Cardiac septum (tissue), 1 donor: ENCODE data around the gene CCNL2. TPM values are rescaled to one million over a fixed set of nuclear protein-coding genes. Genes with fewer than 3 reads are reported as not detected.
"Not testable (repeated sequence)": the region's sequence is repeated elsewhere in the genome, so short reads cannot be mapped to it uniquely, and the experiment has no call there.

Experiments
- DNase-seq: peaks from one replicate; pipeline ENCODE4 v3.0.0-alpha.2; 2020; ENCODE audit warnings: low spot score
- intact Hi-C: fragments of 100-400 bp; cut with DNase I; formaldehyde crosslinking; loops from one replicate; pipeline ENCODE4 v1.14.0; 2022
- total RNA-seq: library from RNA; stranded (reverse); fragmentation: NEBNext Ultra II Directional; extraction: Animal tissue kit (Norgen Biotek cat#: 25700); gene quantifications from one replicate; pipeline ENCODE4 v1.2.1, GENCODE V29; 2021
- donor health status: DM: no; HTN: no; CAD: no.

Gene CCNL2
- total RNA-seq, 1 donor from 2014 or later, result 78.6 TPM

DNA sequence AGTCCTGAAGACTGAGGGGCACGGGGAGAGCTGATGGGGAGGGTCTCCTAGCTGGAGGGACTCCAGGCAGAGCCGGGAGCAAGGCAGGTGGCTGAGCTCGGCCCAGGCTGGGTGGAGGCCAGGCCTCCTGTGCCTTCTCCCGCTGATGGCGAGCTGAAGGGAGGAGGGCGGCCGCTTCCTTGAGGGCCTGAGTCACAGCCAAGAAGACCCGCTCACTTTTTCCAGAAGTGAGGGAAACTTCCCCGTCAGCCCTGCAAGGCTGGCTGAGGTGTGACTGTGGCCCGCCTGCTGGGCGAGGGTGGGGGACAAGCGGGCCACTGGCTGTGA, 34.6 kb upstream of the CCNL2 start:
- intact Hi-C loops, result loop anchor here (5.0 kb wide), 1 partner anchor 76 kb away; the partner anchor contains the start of gene MXRA8
- DNase-seq, result no peak

GRCh38 chr1:1432951-1433803, 34.0 kb upstream of the CCNL2 start:
- intact Hi-C loops, result loop anchor here (5.0 kb wide), 1 partner anchor 76 kb away; the partner anchor contains the start of gene MXRA8
- DNase-seq, result peak; percentile 84

DNA sequence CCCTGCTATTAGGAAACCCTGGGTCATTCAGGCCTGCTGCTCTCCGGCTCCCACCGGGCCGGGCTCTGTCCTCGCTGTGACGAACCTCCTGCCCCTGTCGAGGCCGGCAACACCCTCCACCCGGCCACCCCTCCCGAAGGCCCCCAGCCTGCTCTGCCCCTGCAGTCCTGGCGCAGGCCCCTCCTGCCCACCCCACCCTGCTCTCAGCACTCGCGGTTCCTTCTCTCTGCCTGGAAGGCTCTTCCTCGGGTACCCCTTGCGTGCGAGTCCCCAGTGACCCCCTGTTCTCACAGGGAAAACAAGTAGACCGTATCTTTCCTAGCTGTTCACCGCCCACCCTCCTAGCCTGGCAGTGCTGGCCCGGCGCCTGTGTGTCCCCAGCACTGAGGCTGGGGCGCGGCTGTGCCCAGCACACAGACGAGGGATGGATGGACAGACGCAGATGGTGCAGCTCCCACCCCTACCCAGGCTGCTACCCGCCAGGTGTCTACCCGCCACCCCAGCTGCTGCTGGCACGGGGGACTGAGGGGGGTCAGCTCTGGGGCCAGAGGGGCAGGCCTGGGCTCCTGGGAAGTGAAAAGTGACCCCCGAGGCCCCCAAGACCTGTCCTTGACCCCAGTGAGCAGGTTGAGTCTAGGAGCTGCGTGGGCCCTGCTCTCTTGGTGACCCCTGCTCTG, 33.3 kb upstream of the CCNL2 start:
- intact Hi-C loops, result loop anchor here (5.0 kb wide), 1 partner anchor 75 kb away; the partner anchor contains the start of gene MXRA8
- DNase-seq, result no peak

DNA sequence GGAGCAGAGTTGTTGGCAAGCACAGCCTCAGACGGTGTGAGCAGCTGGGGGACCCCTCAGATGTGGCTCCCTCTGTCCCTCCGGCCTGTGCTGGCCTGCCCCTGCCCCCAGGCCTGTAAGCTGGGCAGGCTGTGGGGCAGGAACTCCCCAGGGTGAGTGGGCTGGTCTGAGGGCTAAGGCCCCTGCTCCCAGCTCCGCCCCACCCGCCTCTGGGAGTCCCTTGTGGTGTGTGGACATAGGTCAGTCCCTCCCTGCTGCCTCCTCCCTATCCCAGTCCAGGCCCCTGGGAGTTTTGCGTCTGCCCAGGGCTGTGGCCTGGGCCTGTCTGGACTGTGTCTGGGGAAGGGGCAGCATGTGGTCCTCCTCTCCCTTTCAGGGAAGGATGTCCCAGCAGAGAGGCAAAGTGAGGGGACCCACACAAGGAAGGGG, 32.7 kb upstream of the CCNL2 start:
- DNase-seq, result no peak

GRCh38 chr1:1430992-1431844, 32.1 kb upstream of the CCNL2 start:
- no peak for DNase-seq

More for the DNA sequence above, 32.7 kb upstream of the CCNL2 start:
- intact Hi-C loops, result loop anchor here (5.0 kb wide), 1 partner anchor 75 kb away; the partner anchor contains the start of gene MXRA8

DNA sequence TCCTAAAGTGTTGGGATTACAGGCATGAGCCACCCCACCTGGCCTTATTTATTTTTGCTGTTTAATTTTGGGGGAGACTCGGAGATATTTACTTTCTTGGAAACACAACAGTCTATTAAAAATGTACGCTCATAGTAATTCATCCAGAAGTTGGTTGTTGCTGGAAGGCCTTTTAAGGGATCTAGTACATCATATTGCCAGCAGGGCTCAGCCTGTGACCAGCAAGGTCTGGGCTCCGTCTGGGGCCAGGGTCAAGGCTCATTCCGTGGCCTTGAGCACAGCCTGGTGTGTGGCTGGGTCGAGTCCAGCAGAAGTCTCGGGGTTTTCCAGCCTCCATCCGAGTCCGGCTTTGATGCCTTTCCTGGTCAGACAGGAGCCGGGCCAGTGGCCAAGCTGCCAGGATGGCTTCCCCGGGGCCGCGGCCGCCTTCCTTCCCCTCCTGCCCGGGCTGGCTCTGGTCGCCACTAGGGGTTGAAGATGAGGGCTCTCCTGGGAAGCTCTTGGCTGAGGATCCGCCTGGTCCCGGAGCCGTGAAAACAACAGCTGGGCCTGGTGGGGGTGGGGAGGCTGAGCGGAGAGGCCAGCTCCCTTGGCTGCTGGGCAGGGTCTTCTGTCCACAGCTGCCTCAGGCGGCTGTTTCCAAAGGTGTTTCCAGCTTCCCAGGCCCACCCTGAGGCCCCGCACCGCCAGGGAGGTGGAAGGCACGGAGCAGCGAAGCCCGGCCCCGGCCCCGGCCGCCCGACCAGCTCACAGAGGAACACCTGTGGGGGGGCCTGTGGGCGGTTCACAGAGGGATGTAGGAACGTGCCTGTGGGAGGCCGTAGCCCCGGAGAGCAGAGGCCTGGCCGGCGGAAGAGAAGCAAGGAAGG, 31.2 kb upstream of the CCNL2 start:
- peak; percentile 83 for DNase-seq
- intact Hi-C loops, result loop anchor here (5.0 kb wide), 1 partner anchor 73 kb away; the partner anchor contains the start of gene MXRA8

More at GRCh38 chr1:1430992-1431844, 32.1 kb upstream of the CCNL2 start:
- intact Hi-C loops, result loop anchor here (5.0 kb wide), 1 partner anchor 74 kb away; the partner anchor contains the start of gene MXRA8

- DNase-seq, result no peak
- intact Hi-C loops, result loop anchor here (5.0 kb wide), 1 partner anchor 72 kb away; the partner anchor contains the start of gene MXRA8
Measured at GRCh38 chr1:1429671-1430073, 30.5 kb upstream of the CCNL2 start.

- intact Hi-C loops, DNase-seq: not testable (repeated sequence)
Measured at GRCh38 chr1:1428967-1429366, 29.8 kb upstream of the CCNL2 start.

DNA sequence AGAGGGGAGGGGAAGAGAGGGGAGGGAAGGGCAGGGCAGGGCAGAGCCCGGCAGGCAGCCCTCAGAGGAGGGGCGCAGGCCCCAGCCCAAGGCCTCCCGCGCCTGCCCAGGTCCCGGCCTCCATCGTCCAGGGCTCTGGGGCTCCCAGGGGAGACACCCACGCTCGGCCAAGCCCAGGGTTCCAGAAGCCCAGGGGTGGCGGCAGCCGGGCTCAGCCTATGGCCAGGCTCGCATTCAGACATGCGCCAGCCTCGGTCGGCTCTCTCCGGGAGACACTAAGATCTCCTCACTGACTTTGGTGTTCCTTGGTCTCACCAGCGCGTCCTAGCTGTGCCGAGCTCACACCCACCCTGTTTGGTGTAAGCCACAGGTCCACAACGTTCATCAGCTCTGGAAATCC, 29.0 kb upstream of the CCNL2 start:
- intact Hi-C loops, result no loop called here
- DNase-seq, result no peak

GRCh38 chr1:1427820-1428148, 28.6 kb upstream of the CCNL2 start:
- intact Hi-C loops, result no loop called here
- no peak for DNase-seq

GRCh38 chr1:1427106-1427819, 28.1 kb upstream of the CCNL2 start:
- no peak for DNase-seq
- intact Hi-C loops, result no loop called here

GRCh38 chr1:1426496-1427105, 27.5 kb upstream of the CCNL2 start:
- intact Hi-C loops, result no loop called here
- DNase-seq, result no peak

DNA sequence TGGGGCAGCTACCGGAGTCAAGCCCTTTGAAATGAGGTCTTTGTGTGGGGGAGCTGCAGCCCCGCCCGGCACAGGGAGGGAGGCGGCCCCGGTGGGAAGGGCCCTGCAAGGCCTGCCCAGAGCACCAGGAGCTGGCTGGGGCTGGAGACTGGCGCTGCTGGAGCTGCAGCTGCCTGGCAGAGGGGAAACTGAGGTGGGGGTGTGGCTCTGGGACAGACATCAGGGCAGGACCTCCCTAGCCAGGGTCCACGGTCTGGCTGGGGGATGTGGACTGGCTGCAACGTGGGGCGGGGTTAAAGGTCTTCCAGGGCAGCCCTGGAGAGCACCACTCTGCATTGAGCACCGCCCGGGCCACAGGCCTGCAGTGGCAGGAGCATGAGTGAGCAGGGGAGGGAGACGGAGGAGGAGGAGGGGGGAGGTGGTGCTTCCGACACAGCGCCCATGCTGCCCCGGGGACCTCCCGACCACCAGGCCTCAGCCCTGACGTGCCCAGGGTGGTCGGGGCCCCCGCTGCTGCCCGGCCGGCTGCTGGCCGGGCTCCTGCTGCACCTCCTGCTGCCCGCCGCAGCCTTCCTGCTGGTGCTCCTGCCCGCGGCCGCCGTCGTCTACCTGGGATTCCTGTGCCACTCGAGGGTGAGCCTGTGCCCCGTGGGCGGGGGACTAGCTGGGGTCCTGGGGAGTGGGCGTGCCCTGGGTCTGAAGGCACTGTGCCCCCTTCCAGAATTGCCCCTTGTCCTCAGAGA, 26.8 kb upstream of the CCNL2 start:
- DNase-seq, result no peak
- intact Hi-C loops, result no loop called here

- intact Hi-C loops, result no loop called here
- DNase-seq, result no peak
Measured at GRCh38 chr1:1425426-1425752, 26.3 kb upstream of the CCNL2 start.

GRCh38 chr1:1424707-1425106, 25.6 kb upstream of the CCNL2 start:
- intact Hi-C loops, result no loop called here
- DNase-seq, result no peak

- intact Hi-C loops, result no loop called here
- no peak for DNase-seq
Measured at GRCh38 chr1:1423245-1423597, 24.1 kb upstream of the CCNL2 start.

DNA sequence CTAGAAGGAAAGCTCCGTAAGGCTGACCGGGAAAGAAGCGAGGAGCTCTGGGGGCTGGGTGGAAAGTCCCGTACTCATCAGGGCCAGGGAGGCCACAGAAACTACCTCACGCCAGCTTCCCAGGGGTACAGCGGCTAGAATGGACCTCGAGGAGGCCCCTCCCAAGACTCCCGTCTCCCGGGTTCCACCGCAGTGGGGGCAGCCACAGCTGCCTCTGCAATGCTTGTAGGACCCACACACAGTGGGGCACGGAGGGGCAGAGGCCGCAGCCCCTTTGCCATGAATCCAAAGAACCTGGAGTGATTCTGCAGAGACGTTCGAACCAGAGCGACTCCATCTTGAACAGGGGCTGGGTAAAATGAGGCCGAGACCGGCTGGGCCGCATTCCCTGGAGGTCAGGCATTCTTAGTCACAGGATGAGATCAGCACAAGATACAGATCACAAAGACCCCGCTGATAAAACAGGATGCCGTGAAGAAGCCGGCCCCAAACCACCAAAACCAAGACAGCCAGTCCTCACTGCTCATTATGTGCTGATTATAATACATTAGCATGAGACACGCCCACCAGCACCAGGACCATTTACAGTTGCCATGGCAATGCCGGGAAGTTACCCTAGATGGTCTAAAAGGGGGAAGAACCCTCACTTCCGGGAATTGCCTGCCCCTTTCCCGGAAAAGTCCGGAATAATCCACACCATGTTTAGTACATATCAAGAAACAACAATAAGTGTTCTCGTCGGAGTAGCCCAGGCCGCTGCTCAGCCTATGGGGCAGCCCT, 23.5 kb upstream of the CCNL2 start:
- intact Hi-C loops, result no loop called here
- no peak for DNase-seq
